ENCODE results near the gene EXD2. TPM values are rescaled to one million over a fixed set of nuclear protein-coding genes. Genes with fewer than 3 reads are reported as not detected.
"Not testable (repeated sequence)": the region's sequence is repeated elsewhere in the genome, so short reads cannot be mapped to it uniquely, and the experiment has no call there.

The EXD2 gene
- total RNA-seq, 6 experiments from 2014 or later, result 13.8 to 19.2 (median 15.2) TPM

DNA sequence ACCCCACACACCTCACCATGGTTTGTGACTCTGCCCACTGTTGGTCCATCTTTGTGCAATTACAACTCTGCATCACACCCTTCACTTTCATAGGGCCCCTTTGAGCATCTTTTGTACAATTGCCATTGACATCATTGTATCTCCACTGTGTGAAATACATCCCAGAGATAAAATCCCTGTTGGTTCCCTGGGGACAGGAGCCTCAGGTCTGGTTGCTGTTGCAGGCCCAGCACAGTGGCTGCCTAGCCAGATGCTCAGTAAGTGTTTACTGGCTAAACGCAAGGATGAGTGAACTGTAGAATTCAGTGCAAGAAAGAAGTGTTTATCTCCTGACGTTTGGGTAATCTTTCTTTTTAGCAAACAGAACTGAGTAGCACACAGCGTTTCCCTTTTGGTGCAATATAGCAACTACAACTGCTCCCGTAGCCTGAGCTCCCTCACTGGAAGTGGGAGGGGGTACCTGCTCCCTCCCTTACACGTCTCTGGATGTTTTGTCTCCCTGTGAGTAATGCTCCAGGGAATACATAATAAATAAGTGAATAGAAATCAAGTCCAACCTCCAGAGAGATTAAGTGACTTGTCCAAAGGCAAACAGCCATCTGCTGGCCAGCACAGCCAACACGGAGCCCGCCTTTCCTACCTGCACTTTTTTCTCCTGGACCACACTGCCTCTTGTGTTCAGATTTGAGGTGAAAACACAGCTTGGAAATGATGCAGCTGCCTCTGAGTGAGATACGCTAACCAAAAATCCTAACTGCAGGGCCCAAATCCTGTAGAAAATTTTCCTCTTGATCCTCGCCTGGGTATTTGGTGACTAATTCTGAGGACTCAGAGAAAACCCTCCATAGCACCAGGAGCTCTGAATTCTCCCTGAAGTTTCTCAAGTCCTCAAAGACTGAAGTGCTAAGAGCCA lies 96.1 kb downstream of the EXD2 start:
- H3K27me3 Mint-ChIP-seq (ENCODE audit: insufficient read depth), result peaks cover 20% of the 10 kb centered on the region
- peaks cover 8% of the 10 kb centered on the region for H3K4me1 Mint-ChIP-seq (ENCODE audit: low read depth)
- H3K27ac Mint-ChIP-seq, result no peak overlapping the region
- H3K9me3 Mint-ChIP-seq, result no peaks in the 10 kb centered on the region
- DNase-seq, result no peak
- no peaks in the 10 kb centered on the region for H3K36me3 Mint-ChIP-seq (ENCODE audit: low read depth)
- no peak for TF ChIP-seq CTCF (IDR thresholded peaks at IDR 0.05)
- H3K4me3 Mint-ChIP-seq, result no peak overlapping the region

- no peaks in the 10 kb centered on the region for H3K36me3 Mint-ChIP-seq (ENCODE audit: low read depth)
- peak; percentile 23 for DNase-seq
- H3K27ac Mint-ChIP-seq, result no peak overlapping the region
- H3K4me3 Mint-ChIP-seq, result no peak overlapping the region
- peak; percentile 75 for TF ChIP-seq CTCF (IDR thresholded peaks at IDR 0.05)
- peaks cover 20% of the 10 kb centered on the region for H3K27me3 Mint-ChIP-seq (ENCODE audit: insufficient read depth)
- no peaks in the 10 kb centered on the region for H3K9me3 Mint-ChIP-seq
- H3K4me1 Mint-ChIP-seq (ENCODE audit: low read depth), result peaks cover 8% of the 10 kb centered on the region
Observed at GRCh38 chr14:69288011-69288771, 96.9 kb downstream of the EXD2 start.

- Mint-ChIP-seq H3K36me3 (ENCODE audit: low read depth) (no peaks in the 10 kb centered on the region), H3K4me3 (no peak overlapping the region), H3K27ac (no peak overlapping the region), H3K27me3 (ENCODE audit: insufficient read depth) (peaks cover 17% of the 10 kb centered on the region), H3K4me1 (ENCODE audit: low read depth) (peaks cover 8% of the 10 kb centered on the region), H3K9me3 (no peaks in the 10 kb centered on the region)
- TF ChIP-seq CTCF (IDR thresholded peaks at IDR 0.05), result no peak
- no peak for DNase-seq
Observed at GRCh38 chr14:69288956-69289705, 97.8 kb downstream of the EXD2 start.

DNA sequence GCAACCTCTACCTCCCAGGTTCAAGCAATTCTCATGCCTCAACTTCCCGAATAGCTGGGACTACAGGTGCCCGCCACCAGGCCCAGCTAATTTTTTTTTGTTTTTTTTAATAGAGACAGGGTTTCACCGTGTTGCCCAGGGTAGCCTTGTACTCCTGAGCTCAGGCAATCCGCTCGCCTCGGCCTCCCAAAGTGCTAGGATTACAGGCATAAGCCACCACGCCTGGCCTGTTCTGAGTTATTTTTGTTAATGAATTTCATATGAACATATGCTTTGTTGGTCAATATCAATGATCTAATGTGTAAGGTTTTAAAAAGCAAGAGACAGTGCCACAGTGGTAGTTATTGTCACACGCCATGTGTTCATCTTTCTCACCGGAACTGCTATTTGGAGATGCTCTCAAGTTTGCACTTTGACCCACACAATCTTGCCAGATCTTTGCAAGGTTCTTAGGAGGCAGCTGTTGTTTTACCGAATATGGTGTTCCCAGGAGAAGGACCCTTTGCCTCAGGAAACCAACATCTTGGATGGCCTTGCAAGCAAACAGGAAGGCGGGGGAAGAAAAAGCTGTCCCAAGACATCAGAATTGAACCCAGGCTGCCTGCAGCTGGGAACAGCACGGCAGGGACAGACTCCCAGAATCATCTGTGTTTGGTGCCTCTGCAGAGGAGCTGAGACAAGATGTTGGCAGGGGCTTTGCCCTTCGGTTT lies 98.7 kb downstream of the EXD2 start:
- H3K27ac Mint-ChIP-seq, result no peak overlapping the region
- no peak for DNase-seq
- H3K4me3 Mint-ChIP-seq, result no peak overlapping the region
- H3K4me1 Mint-ChIP-seq (ENCODE audit: low read depth), result peaks cover 8% of the 10 kb centered on the region
- no peaks in the 10 kb centered on the region for H3K9me3 Mint-ChIP-seq
- peaks cover 14% of the 10 kb centered on the region for H3K27me3 Mint-ChIP-seq (ENCODE audit: insufficient read depth)
- H3K36me3 Mint-ChIP-seq (ENCODE audit: low read depth), result no peaks in the 10 kb centered on the region
- TF ChIP-seq CTCF (IDR thresholded peaks at IDR 0.05), result no peak

DNA sequence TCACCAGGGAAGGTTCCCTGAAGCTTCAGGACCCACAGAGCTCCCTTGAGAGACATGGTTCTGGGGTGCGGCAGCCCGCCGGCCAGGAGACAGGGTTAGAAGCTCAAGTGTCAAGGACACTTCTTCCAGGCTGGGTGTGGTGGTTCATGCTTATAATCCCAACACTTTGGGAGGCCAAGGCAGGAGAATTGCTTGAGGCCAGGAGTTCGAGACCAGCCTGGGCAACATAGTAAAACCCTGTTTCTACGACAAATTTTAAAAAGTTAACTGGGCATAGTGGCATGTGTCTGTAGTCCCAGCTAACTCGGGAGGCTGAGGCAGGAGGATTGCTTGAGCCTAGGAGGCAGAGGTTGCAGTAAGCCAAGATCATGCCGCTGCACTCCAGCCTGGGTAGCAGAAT lies 99.6 kb downstream of the EXD2 start:
- DNase-seq; H3K27ac Mint-ChIP-seq; H3K4me1 Mint-ChIP-seq (ENCODE audit: low read depth); H3K4me3 Mint-ChIP-seq; H3K9me3 Mint-ChIP-seq; H3K36me3 Mint-ChIP-seq (ENCODE audit: low read depth): not testable (repeated sequence)
- peaks cover 12% of the 10 kb centered on the region for H3K27me3 Mint-ChIP-seq (ENCODE audit: insufficient read depth)

Measured in HFFc6 (cell line).